SH-SY5Y (cell line): ENCODE measurements around the gene LRRTM4.

ENCODE experiments used
- GATA2 ChIP-seq: IDR thresholded peaks from 2 replicates; pipeline ENCODE4 v1.6.1; 2011; ENCODE audit warnings: mild to moderate bottlenecking, low read depth, low read length
- GATA3 ChIP-seq: IDR thresholded peaks from 2 replicates; pipeline ENCODE4 v1.6.1; 2011; ENCODE audit warnings: low read depth, mild to moderate bottlenecking, low read length, moderate library complexity

Gene LRRTM4

GRCh38 chr2:76997296-76997695 is 524.9 kb downstream of the LRRTM4 start:
- TF ChIP-seq GATA2 (no peak), GATA3 (no peak)

GRCh38 chr2:76985387-76986136 is 536.6 kb downstream of the LRRTM4 start:
- TF ChIP-seq GATA3 (no peak), GATA2 (no peak)

- no peak for TF ChIP-seq GATA2
- TF ChIP-seq GATA3, result no peak
These were observed 537.8 kb downstream of the LRRTM4 start for GRCh38 chr2:76984359-76984758.

GRCh38 chr2:76980067-76980787 is 541.9 kb downstream of the LRRTM4 start:
- TF ChIP-seq GATA3, result no peak
- TF ChIP-seq GATA2, result no peak

- TF ChIP-seq GATA3 (no peak), GATA2 (no peak)
These were observed 544.1 kb downstream of the LRRTM4 start for GRCh38 chr2:76977846-76978727.

- no peak for TF ChIP-seq GATA2
- no peak for TF ChIP-seq GATA3
These were observed 546.4 kb downstream of the LRRTM4 start for GRCh38 chr2:76975752-76976151.

- TF ChIP-seq GATA3 (no peak), GATA2 (no peak)
These were observed 548.6 kb downstream of the LRRTM4 start for GRCh38 chr2:76973610-76974009.

- no peak for TF ChIP-seq GATA3
- TF ChIP-seq GATA2, result no peak
These were observed 556.4 kb downstream of the LRRTM4 start for GRCh38 chr2:76965772-76966171.

- TF ChIP-seq GATA2 (no peak), GATA3 (no peak)
These were observed 563.4 kb downstream of the LRRTM4 start for GRCh38 chr2:76958749-76959148.

GRCh38 chr2:76953733-76954347 is 568.3 kb downstream of the LRRTM4 start:
- TF ChIP-seq GATA3 (no peak), GATA2 (no peak)

GRCh38 chr2:76946631-76947145 is 575.5 kb downstream of the LRRTM4 start:
- TF ChIP-seq GATA3 (no peak), GATA2 (no peak)

- TF ChIP-seq GATA3, result no peak
- no peak for TF ChIP-seq GATA2
These were observed 581.6 kb downstream of the LRRTM4 start for GRCh38 chr2:76940559-76940958.

GRCh38 chr2:76938153-76938552 is 584.0 kb downstream of the LRRTM4 start:
- TF ChIP-seq GATA2 (no peak), GATA3 (no peak)
